ENCODE data around the gene ADAM12. TPM values are rescaled to one million over a fixed set of nuclear protein-coding genes. Genes with fewer than 3 reads are reported as not detected.

The ADAM12 gene
- total RNA-seq, 3 donors from 2014 or later (not counting 1 experiment from before 2014, with no cell fraction given) = 1.6 to 1.9 (median 1.8) TPM

- Histone ChIP-seq H3K9me3 (ENCODE audit: control insufficient read depth, insufficient read depth, low read length) (peaks cover 3% of the 10 kb centered on the region), H3K27ac (ENCODE audit: low read length) (no peak overlapping the region), H3K36me3 (ENCODE audit: control insufficient read depth, insufficient read depth, low read length) (no peaks in the 10 kb centered on the region), H3K27me3 (ENCODE audit: control insufficient read depth, insufficient read depth, low read length) (peaks cover 9% of the 10 kb centered on the region), H3K4me1 (ENCODE audit: control insufficient read depth, insufficient read depth, low read length) (peaks cover 7% of the 10 kb centered on the region), H3K4me3 (ENCODE audit: low read length) (no peak overlapping the region)
- peaks cover 7 to 9% of the 10 kb centered on the region in 2 donors for H3K4me1 Mint-ChIP-seq
- peaks cover 10% of the 10 kb centered on the region for H3K36me3 Mint-ChIP-seq
- H3K27me3 Mint-ChIP-seq (ENCODE audit: low read depth in 2 of 2) = peaks cover 42 to 54% of the 10 kb centered on the region in 2 donors
- WGBS (ENCODE audit: insufficient coverage) = 73% methylated on average over 4 of the region's 4 CpGs
- ATAC-seq = no peak
- TF ChIP-seq CTCF (IDR thresholded peaks at IDR 0.05) = no peak
- H3K9me3 Mint-ChIP-seq = no peaks in the 10 kb centered on the region
- H3K27ac Mint-ChIP-seq = no peak overlapping the region
- no peak overlapping the region for H3K4me3 Mint-ChIP-seq
- DNase-seq = peak in 1 of 2 donors; percentile 23
- intact Hi-C loops (cut with micrococcal nuclease) = no loop called here
Measured at GRCh38 chr10:126390324-126390723, 2.0 kb upstream of the ADAM12 start.

GRCh38 chr10:126387041-126387921 lies 996 bp downstream of the ADAM12 start:
- peak overlapping the region; percentile 84 for H3K4me3 Mint-ChIP-seq
- H3K27ac ChIP-seq (ENCODE audit: low read length) = no peak overlapping the region
- H3K36me3 Mint-ChIP-seq = peaks cover 10% of the 10 kb centered on the region
- 3% methylated on average over 50 of the region's 50 CpGs for WGBS (ENCODE audit: insufficient coverage)
- peaks cover 9% of the 10 kb centered on the region for H3K27me3 ChIP-seq (ENCODE audit: control insufficient read depth, insufficient read depth, low read length)
- peaks cover 7% of the 10 kb centered on the region for H3K4me1 ChIP-seq (ENCODE audit: control insufficient read depth, insufficient read depth, low read length)
- no peaks in the 10 kb centered on the region for H3K9me3 ChIP-seq (ENCODE audit: control insufficient read depth, insufficient read depth, low read length)
- intact Hi-C loops (cut with micrococcal nuclease) = loop anchor here (10.0 kb wide), 1 partner anchor 402 kb away; no protein-coding TSS in a partner anchor
- peak; percentile 40 for TF ChIP-seq CTCF (IDR thresholded peaks at IDR 0.05)
- peak overlapping the region; percentile 12 for H3K4me3 ChIP-seq (ENCODE audit: low read length)
- ATAC-seq (peak in 1 of 3 donors; percentile 45), DNase-seq (peak in 1 of 2 donors; percentile 41)
- H3K27ac Mint-ChIP-seq = no peak overlapping the region
- no peaks in the 10 kb centered on the region for H3K9me3 Mint-ChIP-seq
- peaks cover 50 to 72% of the 10 kb centered on the region in 2 donors for H3K27me3 Mint-ChIP-seq (ENCODE audit: low read depth in 2 of 2)
- H3K36me3 ChIP-seq (ENCODE audit: control insufficient read depth, insufficient read depth, low read length) = no peaks in the 10 kb centered on the region
- H3K4me1 Mint-ChIP-seq = peaks cover 7 to 9% of the 10 kb centered on the region in 2 donors

GRCh38 chr10:126384269-126384873 lies 3.9 kb downstream of the ADAM12 start:
- ATAC-seq (no peak), DNase-seq (no peak)
- Mint-ChIP-seq H3K27ac (no peak overlapping the region), H3K4me1 (peaks cover 7 to 9% of the 10 kb centered on the region in 2 donors), H3K27me3 (ENCODE audit: low read depth in 2 of 2) (peaks cover 32 to 53% of the 10 kb centered on the region in 2 donors), H3K9me3 (no peaks in the 10 kb centered on the region), H3K4me3 (no peak overlapping the region), H3K36me3 (peaks cover 10% of the 10 kb centered on the region)
- Histone ChIP-seq H3K36me3 (ENCODE audit: control insufficient read depth, insufficient read depth, low read length) (no peaks in the 10 kb centered on the region), H3K27ac (ENCODE audit: low read length) (no peak overlapping the region), H3K4me3 (ENCODE audit: low read length) (no peak overlapping the region), H3K27me3 (ENCODE audit: control insufficient read depth, insufficient read depth, low read length) (peaks cover 9% of the 10 kb centered on the region), H3K4me1 (ENCODE audit: control insufficient read depth, insufficient read depth, low read length) (peaks cover 7% of the 10 kb centered on the region), H3K9me3 (ENCODE audit: control insufficient read depth, insufficient read depth, low read length) (no peaks in the 10 kb centered on the region)
- WGBS (ENCODE audit: insufficient coverage) = 79% methylated on average over 5 of the region's 5 CpGs
- no peak for TF ChIP-seq CTCF (IDR thresholded peaks at IDR 0.05)
- intact Hi-C loops (cut with micrococcal nuclease) = loop anchor here (10.0 kb wide), 1 partner anchor 400 kb away; no protein-coding TSS in a partner anchor
